Stimulated activated CD8-positive, alpha-beta memory T cell treated with anti-CD3 and anti-CD28 coated beads, Interleukin-4, amount 100 ng/mL, for 24 hours (primary cell): ENCODE data around the gene SLC25A45.
"Not testable (repeated sequence)": the region's sequence is repeated elsewhere in the genome, so short reads cannot be mapped to it uniquely, and the experiment has no call there.

Experiments
- DNase-seq: peaks from one replicate; pipeline ENCODE4 v3.0.0-alpha.2; 2020; ENCODE audit warnings: low read depth

The SLC25A45 gene

GRCh38 chr11:65421794-65422632, 39.6 kb upstream of the SLC25A45 start:
- peak; percentile 92 for DNase-seq

DNA sequence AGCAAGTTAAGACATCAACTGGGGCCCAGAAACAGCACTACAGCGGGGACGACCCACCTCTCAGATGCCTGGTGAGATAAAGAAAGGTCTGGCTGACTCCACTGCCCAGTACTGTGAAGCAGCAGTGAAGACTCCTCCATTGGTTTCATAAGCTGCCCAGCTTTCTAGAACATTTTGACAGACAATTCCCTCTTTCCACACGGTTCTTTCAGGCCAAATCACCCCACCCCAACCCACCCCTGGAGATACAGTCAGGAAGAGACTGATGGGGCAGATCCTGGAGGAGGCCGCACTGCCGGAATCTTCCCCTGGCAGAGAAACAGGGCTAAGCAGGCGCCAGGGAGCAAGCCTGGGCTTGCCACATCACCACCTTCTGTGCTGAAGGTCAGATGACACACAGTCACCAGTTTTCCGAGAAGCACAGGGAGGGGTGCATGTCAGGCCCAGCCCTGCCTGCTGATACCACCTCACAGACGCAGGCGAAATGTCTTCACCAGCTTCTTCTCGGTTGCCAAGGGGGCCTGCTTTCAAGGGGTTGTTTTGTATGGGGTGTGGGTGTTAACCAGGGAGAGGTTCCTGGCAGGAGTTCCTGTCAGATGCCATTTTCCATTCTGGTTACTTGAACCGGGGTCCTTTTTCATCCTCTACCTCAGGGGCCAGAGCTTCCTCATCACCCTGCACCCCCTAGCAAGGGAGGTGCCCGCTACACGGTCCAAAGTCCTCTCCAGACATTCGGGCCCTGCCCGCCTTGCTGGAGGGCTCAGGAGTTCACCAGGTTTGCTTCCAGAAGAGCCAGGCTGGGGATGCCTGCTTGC, 38.7 kb upstream of the SLC25A45 start:
- peak; percentile 77 for DNase-seq

- DNase-seq, result no peak
These were observed 38.1 kb upstream of the SLC25A45 start for GRCh38 chr11:65420506-65420905.

- no peak for DNase-seq
These were observed 37.5 kb upstream of the SLC25A45 start for GRCh38 chr11:65419772-65420481.

DNA sequence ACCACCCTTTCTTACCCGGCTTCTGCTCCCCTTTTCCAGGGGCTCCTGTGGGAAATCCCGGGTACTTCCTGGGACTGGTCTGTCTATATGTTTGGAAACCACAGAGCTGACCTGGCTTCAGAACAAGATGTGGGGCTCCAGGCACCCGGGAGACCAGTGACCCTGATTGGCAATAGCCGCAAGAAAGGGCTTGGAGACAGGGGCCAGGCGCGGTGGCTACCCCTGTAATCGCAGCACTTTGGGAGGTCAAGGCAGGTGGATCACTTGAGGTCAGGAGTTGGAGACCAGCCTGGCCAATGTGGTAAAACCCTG, 37.0 kb upstream of the SLC25A45 start:
- DNase-seq, result no peak

GRCh38 chr11:65418681-65419459, 36.4 kb upstream of the SLC25A45 start:
- peak; percentile 89 for DNase-seq

DNA sequence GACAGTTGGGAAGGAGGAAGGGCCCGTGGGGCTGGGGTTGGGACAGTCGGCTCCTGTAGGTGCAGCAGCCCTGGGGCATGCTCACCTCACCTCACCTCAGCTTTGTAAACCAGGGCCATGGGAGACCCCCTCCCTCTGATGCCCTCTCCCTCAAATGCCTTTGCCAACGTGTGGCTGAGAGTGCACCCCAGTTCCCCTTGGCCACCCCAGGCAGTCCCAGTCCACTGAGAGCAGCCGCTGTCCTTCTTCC, 35.9 kb upstream of the SLC25A45 start:
- DNase-seq, result no peak

DNA sequence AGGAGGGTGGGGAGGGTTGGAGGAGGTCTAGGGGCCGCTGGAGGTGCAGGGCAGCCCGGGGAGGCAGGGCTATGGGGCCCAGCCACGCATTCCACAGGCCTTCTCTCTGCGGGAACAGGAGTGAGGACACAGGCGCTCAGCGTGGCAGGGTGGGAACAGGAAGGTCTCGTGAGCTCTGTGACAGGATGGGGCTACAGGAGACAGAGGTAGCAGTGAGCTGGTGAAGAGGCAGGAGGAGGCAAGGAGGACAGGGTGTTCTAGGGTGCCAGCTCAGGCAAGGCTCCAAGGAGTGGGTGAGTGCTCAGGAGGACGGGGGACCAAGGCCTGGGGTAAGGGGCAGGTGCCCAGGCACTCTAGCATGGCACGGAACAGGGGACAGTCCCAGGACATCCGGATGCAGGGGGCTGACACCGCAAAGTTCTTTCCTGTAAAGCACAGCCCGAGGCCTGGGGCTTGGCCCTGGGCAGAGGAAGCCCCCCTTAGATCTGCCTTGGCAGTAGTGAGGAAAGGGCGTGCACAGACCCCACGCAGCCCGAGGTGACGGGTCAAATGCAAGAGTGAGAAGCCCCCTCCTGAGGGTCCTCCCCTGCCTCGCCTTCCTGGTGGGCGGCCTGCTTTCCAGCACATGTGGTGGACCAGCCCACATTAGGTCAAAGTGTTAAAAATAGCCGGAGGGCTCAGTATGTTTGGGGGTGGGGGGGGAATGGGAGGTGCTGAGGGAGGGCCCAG, 35.4 kb upstream of the SLC25A45 start:
- DNase-seq, result no peak

DNA sequence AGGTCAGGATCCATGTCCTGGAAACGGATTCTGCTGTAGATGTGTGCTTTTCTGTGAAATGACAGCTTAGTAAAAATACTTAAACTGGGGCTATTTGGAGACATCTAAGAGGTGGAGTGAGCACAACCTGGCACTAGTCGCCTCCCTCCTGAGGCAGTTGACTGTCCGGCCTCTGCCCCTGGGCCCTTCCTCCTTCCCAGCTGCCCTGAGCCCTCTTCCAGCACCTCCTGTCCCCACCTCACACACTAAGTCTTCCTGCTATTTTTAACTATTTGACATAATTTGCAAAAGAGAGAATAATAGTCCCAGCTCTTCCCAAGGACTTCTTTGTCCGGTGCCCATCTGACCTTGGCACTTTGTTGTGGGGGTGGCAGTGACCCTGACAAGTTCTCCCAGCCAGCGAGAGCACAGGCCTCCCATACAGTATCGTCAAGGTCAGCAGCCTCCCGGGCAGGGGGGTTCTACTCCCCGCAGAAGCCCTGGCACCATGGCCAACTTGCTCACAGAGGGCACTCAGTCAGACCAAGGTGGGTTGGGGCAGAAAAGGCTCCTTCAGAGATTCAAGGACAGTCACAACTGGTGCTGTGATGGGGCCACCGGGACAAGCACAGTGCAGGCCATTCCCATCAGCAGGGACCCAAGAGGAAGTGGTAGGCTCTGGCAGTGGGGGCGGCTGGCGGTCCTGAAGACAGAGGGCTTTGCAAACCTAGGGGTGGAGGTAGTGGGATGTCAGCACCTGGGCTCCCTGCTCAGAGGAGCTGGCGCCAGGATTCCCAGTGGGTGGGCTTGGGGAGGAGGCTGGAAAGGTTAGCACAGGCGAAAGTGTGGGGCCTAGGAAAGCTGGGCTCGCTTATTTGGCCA, 34.6 kb upstream of the SLC25A45 start:
- DNase-seq, result no peak

DNA sequence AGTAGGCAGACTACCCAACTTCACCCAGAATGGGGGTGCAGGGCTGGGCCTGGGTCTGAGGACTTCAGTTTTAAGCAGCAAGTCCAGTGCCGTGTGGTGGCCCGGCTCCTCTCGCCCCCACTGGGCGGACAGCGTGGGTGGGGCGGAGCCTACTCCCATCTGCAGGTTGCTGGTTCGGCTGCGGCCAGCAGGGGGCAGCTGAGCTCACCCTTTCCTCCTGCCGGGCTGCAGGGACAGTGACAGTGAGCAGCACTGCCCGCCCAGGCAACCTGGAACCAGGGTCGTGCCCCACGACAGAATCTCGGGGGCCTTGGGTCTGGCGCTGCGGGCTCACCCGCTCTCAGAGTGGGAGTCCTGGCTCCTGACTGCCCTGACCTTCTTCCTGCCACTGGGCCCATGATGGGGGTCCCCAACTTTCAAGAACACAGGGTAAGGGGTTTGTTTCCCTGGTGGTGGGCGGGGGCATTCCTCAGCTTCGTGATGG, 33.9 kb upstream of the SLC25A45 start:
- DNase-seq, result peak; percentile 90

DNA sequence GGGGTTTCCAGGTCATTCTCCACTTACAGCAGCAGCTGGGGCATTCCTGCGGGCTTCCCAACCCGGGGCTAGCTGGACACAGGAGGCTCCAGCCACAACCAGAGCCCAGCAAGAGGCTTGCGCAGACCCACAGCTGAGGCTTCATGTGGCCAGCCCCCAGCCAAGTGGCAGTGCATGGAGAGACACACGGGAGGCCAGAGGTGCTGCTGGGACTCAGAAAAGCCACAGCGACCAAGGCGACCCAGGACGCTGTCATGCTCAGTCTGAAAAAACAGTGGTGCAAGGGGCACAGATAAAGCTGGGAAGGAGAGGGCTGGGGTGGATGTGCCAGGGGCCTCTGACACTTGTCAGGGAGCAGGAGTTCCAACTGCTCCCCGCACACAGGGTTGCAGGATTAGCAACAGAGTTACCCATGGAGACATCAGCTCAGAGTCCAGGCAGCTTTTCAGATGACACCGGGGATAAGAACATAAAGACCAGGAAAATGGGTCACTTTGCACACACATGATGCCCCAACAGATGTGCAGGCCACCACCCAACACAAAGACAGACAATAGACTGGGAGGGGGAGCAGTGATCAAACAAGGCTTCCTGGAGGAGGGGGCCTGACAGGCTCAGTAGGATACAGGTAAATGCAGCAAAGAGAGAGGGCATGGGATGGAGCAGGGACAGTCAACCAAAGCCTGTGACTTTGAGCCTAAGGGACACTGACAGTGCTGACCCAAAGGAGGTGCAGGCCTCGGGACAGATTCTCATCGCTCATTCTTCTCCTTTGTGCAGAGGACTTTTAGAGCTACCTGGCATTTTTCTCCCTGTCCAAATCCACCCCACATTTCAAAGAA, 33.3 kb upstream of the SLC25A45 start:
- no peak for DNase-seq

- no peak for DNase-seq
These were observed 32.5 kb upstream of the SLC25A45 start for GRCh38 chr11:65414776-65415498.

GRCh38 chr11:65413077-65413664, 30.7 kb upstream of the SLC25A45 start:
- DNase-seq, result not testable (repeated sequence)

DNA sequence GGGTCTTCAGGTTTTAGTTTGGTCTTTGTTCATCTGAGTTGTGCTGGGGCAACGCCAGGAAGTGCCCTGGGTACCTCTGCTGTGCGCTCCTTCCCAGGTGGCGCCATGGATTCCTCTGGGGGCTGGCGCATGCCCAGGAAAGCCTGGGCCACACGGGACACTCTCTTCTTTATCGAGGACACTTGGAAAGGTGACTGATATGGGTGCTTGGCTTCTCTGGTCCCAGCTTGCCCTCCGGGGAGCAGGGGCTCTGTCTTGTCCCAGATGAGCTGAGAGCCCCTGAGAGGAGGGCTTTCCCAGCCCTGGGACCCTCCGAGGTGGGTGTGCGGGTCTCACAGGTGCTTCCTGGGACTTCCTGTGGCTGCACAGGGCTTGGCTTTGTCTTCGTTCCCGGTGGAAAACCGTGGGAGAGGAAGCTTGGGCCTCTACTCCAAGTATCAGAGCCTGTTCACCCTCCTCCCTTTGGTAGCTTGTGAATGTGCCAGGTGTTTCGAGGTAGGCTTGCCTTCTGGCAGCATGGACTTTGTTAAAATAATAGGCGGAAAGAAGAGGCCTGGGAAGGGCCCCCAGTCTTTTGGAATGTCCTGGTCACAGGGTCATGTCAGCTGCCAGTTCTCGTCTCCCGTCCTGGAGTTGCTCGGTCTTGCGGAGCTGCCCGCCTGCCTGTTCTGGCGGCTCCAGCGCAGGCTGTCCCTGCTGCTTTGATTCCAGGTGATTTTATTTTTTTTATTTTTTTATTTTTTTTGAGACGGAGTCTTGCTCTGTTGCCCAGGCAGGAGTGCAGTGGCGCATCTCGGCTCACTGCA, 30.0 kb upstream of the SLC25A45 start:
- DNase-seq, result no peak

- DNase-seq, result no peak
These were observed 29.2 kb upstream of the SLC25A45 start for GRCh38 chr11:65411681-65412070.

- no peak for DNase-seq
These were observed 28.7 kb upstream of the SLC25A45 start for GRCh38 chr11:65410936-65411680.
